Melanocyte of skin (primary cell): ENCODE results near the gene KCTD13. TPM values are rescaled to one million over a fixed set of nuclear protein-coding genes. Genes with fewer than 3 reads are reported as not detected.

ENCODE experiments used
- total RNA-seq, 2 donors: library from RNA; depleted of rRNA; stranded (reverse); fragments of >200 nt; gene quantifications; 2 replicates each; pipeline ENCODE4 v1.2.3, GENCODE V29; 2012

KCTD13 gene
- 10 to 100 TPM; 10.3 to 15.1 TPM for total RNA-seq

GRCh38 chr16:29925781-29926710 lies at the start of gene KCTD13:
TSS of gene KCTD13 (minus strand) at chr16:29926226. CDS start at chr16:29926033, 193 bp downstream.

DNA sequence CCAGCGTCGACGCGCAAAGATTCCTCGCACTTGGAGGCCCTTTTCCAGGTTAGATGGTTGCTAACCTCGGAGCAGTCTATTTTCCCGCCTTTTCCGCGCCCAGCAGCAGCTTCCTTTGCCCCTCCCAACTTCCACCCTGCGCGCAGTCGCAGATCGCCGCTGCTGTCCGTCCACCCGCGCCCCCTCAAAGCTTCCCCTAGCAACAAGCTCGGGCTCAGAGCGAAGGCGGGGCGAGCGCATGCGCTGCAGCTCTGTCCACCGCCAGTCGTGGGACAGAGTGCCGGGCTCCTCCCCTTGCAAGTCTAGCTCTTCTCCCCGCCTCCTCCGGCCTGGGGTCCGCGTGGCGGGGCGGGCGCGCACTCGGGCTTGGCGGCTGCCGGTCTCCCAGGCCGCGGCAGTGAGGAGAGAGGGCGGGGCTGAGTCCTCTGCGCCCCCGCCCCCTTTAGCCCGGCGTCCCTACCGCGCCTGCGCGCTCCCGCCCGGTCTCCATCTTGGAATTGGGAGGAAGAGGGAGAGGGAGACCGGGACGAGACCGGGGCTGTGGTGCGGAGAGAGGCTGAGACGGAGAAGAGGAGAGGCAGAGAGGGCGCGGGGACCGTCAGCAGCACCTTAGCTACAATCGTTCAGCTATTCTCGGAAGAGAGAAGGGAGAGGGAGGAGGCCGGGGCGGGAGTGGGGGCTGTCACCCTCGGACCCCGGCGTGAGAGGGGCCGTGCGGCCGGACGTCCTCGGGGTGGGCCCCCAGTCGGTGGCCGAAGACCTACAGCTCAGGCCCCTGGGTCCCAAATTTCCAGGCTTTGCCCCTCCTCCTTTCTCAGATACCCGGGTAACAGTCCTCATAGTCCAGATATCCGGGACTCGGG lies 47.6 kb upstream of the KCTD13 start, which contains the start of gene TAOK2:
TAOK2 (plus strand) TSS at position 485 of the 863 bp plus-strand sequence. CDS start 3,905 bp downstream, outside the sequence.

GRCh38 chr16:29961479-29962343 lies 35.7 kb upstream of the KCTD13 start, which contains the start of gene TMEM219:
TSS of gene TMEM219 (plus strand) at chr16:29962079. CDS start at chr16:29963144, 1,065 bp downstream.

DNA sequence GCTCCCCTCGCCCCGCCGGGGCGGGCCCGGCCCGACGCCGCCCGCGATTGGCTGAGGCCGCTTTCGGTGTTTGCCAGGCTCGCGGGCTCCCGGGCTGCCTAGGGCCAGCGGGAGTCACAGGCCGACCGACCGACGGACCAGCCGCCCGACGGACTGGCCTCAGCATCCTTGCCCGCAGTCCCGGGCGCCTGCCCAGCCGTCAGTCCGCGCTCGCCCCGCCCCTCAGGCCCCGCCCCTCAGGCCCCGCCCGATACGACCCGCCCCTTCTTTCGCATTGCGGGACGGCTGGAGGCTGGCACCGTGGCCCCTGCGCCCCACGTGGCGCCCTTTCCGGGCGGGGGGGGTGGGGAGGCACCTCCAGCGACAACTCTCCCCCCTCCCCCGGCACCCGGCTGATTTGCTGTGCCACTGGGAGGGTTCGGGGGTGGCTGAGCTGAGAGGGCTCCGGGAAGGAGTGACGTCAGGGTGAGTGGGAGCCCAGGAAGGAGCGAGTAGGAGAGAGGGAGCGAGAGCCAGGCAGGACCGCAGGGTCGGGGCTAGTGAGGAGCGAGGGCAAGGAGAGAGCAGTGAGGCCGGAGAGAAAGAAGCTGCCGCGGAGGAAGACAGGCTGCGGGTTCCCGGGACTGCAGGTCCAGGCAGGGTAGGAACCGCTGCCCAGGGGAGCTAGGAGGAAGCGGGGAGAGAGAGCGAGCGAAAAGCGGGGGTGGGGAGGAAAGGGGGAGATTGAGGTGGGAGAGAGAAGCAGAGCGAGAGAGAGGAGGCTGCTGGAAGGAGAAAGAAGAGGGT lies 25.7 kb downstream of the KCTD13 start, which contains the start of gene ASPHD1:
ASPHD1 (plus strand) TSS at position 387 of the 786 bp plus-strand sequence. CDS start 484 bp downstream, outside the sequence.

GRCh38 chr16:29899516-29900101 lies 26.4 kb downstream of the KCTD13 start, which contains the start of gene SEZ6L2:
TSS of gene SEZ6L2 (minus strand) at chr16:29899550. CDS start at chr16:29899019, 531 bp downstream.

GRCh38 chr16:29862884-29863668 lies 63.0 kb downstream of the KCTD13 start, which contains the start of gene CDIPT:
TSS of gene CDIPT (minus strand) at chr16:29863226. CDS start at chr16:29862857, 369 bp downstream.

Other genes starting within 250 kb of the KCTD13 start
- 100 to 1,000 TPM; 137 to 148 TPM for gene QPRT, start 247.0 kb downstream of the KCTD13 start, total RNA-seq
- not detected for gene C16orf54, start 180.2 kb downstream of the KCTD13 start, total RNA-seq
- not detected for gene ZG16, start 148.0 kb downstream of the KCTD13 start, total RNA-seq
- gene KIF22, start 135.5 kb downstream of the KCTD13 start, total RNA-seq: 100 to 1,000 TPM in 1 of 2 donors, 10 to 100 TPM in 1; 48.5 to 102 TPM
- gene MAZ, start 119.7 kb downstream of the KCTD13 start, total RNA-seq: 100 to 1,000 TPM; 182 to 264 TPM
- not detected for gene PRRT2, start 114.0 kb downstream of the KCTD13 start, total RNA-seq
- gene PAGR1, start 110.1 kb downstream of the KCTD13 start, total RNA-seq: 10 to 100 TPM; 15.1 to 23.0 TPM
- gene MVP, start 105.8 kb downstream of the KCTD13 start, total RNA-seq: 100 to 1,000 TPM; 183 to 186 TPM
- gene CDIPT, start 63.0 kb downstream of the KCTD13 start, total RNA-seq: 10 to 100 TPM; 71.2 to 76.3 TPM
- gene SEZ6L2, start 26.7 kb downstream of the KCTD13 start, total RNA-seq: 1 to 10 TPM; 1.7 to 6.2 TPM
- 1 to 10 TPM; 1.3 to 5.2 TPM for gene ASPHD1, start 25.7 kb downstream of the KCTD13 start, total RNA-seq
- 10 to 100 TPM; 72.9 to 86.4 TPM for gene TMEM219, start 35.9 kb upstream of the KCTD13 start, total RNA-seq
- 10 to 100 TPM; 43.6 to 46.1 TPM for gene TAOK2, start 47.6 kb upstream of the KCTD13 start, total RNA-seq
- 1 to 10 TPM; 6.9 to 7.3 TPM for gene HIRIP3, start 69.4 kb upstream of the KCTD13 start, total RNA-seq
- gene INO80E, start 70.0 kb upstream of the KCTD13 start, total RNA-seq: 10 to 100 TPM; 24.4 to 33.0 TPM
- under 1 TPM in 1 of 2 donors, not detected in 1; 0.33 TPM for gene DOC2A, start 84.8 kb upstream of the KCTD13 start, total RNA-seq
- gene C16orf92, start 97.0 kb upstream of the KCTD13 start, total RNA-seq: not detected
- not detected for gene TLCD3B, start 105.0 kb upstream of the KCTD13 start, total RNA-seq
- gene ALDOA, start 139.5 kb upstream of the KCTD13 start, total RNA-seq: 100 to 1,000 TPM; 768 to 871 TPM
- 100 to 1,000 TPM; 138 to 221 TPM for gene PPP4C, start 149.8 kb upstream of the KCTD13 start, total RNA-seq
- 1 to 10 TPM in 1 of 2 donors, under 1 TPM in 1; 0.33 to 1.7 TPM for gene TBX6, start 165.7 kb upstream of the KCTD13 start, total RNA-seq
- gene YPEL3, start 170.0 kb upstream of the KCTD13 start, total RNA-seq: 1 to 10 TPM; 6.0 to 7.9 TPM
- under 1 TPM; 0.33 to 0.69 TPM for gene GDPD3, start 187.3 kb upstream of the KCTD13 start, total RNA-seq
- gene MAPK3, start 197.0 kb upstream of the KCTD13 start, total RNA-seq: 10 to 100 TPM; 16.5 to 21.6 TPM